ENCODE measurements around the gene CCDC102B.

Gene CCDC102B

DNA sequence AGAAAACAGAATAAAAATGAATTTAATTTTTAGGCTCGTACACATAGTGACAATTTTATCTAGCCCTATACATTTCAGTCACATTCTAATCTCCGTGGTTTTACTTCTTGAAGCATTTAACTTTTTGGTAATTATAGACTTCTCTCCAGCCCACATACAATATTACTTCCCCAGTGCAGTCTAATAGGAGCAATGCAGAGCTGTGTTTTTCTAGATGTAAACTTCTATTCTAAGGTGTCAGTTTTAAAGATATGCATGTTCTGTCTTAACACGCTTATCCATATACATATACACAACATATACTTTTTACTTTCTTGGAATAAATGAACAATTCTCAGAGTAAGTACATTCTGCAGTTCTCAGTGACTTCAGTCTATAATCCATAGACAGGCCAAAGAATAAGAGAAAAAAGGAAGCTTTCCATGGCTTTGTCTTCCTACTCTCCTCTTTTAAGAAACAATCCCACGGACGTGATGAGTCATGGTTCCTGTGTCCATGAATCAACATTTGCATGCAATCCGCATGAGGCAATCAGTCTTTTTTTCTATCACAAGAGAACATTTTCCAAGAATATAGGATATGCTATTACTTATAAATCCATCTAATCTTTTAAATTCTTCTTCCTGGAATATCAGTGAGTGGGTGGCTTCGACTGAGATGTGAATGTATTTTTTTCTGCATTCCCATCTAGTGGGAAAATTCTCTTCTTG is 42.8 kb downstream of the CCDC102B start:
- TF ChIP-seq, protein P1, sequence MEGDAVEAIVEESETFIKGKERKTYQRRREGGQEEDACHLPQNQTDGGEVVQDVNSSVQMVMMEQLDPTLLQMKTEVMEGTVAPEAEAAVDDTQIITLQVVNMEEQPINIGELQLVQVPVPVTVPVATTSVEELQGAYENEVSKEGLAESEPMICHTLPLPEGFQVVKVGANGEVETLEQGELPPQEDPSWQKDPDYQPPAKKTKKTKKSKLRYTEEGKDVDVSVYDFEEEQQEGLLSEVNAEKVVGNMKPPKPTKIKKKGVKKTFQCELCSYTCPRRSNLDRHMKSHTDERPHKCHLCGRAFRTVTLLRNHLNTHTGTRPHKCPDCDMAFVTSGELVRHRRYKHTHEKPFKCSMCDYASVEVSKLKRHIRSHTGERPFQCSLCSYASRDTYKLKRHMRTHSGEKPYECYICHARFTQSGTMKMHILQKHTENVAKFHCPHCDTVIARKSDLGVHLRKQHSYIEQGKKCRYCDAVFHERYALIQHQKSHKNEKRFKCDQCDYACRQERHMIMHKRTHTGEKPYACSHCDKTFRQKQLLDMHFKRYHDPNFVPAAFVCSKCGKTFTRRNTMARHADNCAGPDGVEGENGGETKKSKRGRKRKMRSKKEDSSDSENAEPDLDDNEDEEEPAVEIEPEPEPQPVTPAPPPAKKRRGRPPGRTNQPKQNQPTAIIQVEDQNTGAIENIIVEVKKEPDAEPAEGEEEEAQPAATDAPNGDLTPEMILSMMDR (IDR thresholded peaks at IDR 0.05; ENCODE audit: low read depth, low read length, missing control alignments): no peak
- no peak overlapping the region for H3K4me3 ChIP-seq (ENCODE audit: low read depth, low read length)
- no peak for DNase-seq (ENCODE audit: low read depth)

DNA sequence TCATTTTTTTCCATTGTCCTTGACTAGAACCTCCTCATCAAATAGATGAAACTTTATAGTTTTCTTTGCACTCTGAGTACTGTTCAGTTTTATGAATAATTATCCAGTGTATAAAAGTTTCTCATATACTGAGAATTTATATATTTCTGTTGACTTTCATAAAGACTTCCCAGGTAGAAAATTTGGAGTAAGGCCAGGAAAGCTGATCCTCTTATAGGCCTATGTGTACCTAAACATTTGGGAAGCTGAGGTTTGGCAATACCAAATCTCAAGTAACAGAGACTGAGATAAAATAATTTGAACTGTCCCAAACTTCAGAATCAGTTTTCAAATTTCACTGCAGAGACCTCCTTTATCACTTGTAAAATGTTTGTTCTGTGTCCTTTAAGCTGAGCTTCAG is 43.4 kb downstream of the CCDC102B start:
- DNase-seq (ENCODE audit: low read depth): no peak
- TF ChIP-seq, protein P1 (IDR thresholded peaks at IDR 0.05; ENCODE audit: low read depth, low read length, missing control alignments): no peak
- no peak overlapping the region for H3K4me3 ChIP-seq (ENCODE audit: low read depth, low read length)

DNA sequence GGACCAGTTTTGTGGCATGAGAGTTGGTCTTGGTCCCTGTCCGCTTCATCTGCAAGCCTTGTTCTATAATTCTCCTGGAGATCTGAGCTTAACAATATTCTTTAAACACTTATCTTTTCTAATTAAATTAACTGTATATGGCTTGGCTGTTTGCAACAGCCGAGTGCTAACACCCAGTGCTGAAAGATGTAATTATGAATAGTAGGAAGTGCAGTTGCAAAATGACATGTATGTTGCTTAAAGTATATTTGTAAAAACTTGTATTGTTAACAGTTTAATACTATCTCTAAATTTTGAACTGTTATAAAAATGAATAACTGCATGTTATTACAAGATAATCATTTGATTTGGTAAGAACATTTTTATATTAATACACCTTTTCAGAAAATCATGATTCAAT is 45.1 kb downstream of the CCDC102B start:
- no peak for DNase-seq (ENCODE audit: low read depth)
- TF ChIP-seq, protein P1 (IDR thresholded peaks at IDR 0.05; ENCODE audit: low read depth, low read length, missing control alignments): no peak
- H3K4me3 ChIP-seq (ENCODE audit: low read depth, low read length): no peak overlapping the region

DNA sequence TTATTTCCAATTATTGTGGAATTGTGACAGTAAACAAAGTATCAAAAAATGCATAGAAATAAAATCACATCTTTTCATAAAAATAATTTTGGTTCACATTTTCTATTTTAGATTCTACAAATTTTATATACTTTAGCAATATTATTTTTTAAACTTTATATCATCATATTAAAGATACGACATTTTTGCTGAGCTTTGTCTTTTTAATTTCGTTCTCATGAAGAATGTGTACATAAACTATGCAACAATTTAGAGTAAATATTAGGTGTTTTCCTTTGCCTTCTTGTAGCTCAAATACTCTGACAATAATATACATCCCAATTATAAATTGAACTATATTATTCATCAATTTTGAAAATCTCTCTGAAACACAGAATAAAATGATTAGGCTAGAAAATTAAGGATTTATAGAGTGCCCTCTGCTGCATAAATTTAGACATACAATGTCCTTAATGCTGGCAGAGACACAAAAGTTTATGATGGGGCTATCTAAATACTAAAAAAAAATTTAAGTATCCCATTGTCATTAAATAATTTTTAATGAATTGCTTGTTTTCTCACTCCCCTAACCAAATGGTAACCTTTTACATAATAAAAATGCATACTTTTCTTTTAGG is 45.7 kb downstream of the CCDC102B start:
- no peak overlapping the region for H3K4me3 ChIP-seq (ENCODE audit: low read depth, low read length)
- TF ChIP-seq, protein P1 (IDR thresholded peaks at IDR 0.05; ENCODE audit: low read depth, low read length, missing control alignments): no peak
- no peak for DNase-seq (ENCODE audit: low read depth)

DNA sequence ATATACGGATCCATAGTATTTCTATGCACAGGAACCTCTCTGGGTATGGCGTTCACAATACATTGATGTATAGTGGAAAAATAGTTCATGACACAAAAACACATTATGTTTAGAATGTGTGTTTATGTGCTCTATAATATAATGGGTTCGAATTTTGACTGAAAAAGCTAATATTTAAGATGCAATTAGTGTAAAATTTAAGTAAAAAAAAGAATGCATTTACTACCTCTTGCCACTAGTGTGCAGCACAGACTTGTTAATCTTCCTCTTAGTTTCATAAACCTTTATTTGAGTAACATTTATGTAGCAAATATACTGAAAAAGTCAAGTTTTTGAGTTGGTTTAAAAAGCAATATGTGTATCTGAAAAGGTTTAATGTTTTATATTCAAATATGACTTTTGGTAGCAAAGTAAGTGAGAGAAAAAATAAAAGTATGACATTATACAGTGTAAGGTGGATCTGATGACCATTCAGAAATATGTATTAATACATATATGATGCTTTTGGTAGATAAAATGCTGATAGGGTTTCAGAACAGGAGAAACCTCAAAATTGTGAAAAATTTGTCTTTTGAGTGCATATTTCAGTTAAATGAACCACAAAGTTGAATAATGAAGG is 49.4 kb downstream of the CCDC102B start:
- no peak for DNase-seq (ENCODE audit: low read depth)
- TF ChIP-seq, protein P1 (IDR thresholded peaks at IDR 0.05; ENCODE audit: low read depth, low read length, missing control alignments): peak; percentile 50

DNA sequence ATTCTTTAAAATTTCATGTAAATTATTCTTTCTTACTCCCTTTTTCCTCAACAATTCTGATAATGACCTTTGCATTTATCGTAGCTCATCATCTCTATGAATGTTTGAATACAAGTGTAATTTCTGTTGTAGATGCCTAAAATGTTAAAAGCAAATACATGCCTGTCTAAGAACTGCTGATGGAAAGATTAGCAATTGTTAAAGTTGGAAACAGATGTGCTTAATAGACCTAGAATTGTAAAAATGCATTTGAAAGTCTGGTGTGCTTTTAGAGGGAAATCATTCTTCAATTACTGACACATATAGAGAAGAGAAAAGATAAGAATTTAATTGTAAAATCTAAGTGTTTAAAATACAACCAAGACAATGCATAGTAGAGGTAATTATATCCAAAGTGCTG is 50.4 kb downstream of the CCDC102B start:
- TF ChIP-seq, protein P1 (IDR thresholded peaks at IDR 0.05; ENCODE audit: low read depth, low read length, missing control alignments): no peak
- H3K4me3 ChIP-seq (ENCODE audit: low read depth, low read length): no peak overlapping the region
- DNase-seq (ENCODE audit: low read depth): no peak

More for the DNA sequence above, 49.4 kb downstream of the CCDC102B start:
- no peak overlapping the region for H3K4me3 ChIP-seq (ENCODE audit: low read depth, low read length)

Data from GM12864 (cell line).